Activated CD8-positive, alpha-beta memory T cell treated with anti-CD3 and anti-CD28 coated beads for 1 hour (primary cell): ENCODE data around the gene CPM.
"Not testable (repeated sequence)": the region's sequence is repeated elsewhere in the genome, so short reads cannot be mapped to it uniquely, and the experiment has no call there.

Source experiments
- DNase-seq, 2 donors: peaks; one replicate each; pipeline ENCODE4 v3.0.0-alpha.2; 2020; ENCODE audit warnings: low read depth in 1 of 2; ENCODE audit errors: extremely low read depth in 1 of 2

The CPM gene

DNA sequence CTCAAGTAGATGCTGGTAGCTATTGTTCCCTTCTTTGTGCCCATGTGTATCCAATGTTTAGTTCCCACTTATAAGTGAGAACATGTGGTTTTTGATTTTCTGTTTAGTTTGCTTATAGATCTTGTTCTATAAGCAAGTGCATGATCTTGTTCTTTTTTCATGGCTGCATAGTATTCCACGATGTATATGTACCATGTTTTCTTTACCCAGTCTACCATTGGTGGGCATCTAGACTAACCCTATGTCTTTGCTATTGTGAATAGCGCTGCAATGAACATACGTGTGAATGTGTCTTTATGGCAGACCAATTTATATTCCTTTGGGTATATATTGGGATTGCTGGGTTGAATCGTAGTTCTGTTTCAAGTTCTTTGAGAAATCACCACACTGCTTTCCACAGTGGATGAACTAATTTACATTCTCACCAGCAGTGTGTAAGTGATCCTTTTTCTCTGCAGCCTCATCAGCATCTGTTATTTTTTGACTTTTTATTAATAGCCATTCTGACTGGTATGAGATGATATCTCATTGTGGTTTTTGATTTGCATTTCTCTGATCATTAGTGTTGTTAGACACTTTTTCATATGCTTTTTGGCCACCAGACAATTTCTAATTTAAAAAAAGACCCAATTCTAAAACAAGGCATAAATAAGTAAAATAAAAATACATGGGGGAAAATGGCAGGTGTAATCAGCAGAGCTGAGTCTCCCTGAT is 50.6 kb downstream of the CPM start:
- no peak for DNase-seq

DNA sequence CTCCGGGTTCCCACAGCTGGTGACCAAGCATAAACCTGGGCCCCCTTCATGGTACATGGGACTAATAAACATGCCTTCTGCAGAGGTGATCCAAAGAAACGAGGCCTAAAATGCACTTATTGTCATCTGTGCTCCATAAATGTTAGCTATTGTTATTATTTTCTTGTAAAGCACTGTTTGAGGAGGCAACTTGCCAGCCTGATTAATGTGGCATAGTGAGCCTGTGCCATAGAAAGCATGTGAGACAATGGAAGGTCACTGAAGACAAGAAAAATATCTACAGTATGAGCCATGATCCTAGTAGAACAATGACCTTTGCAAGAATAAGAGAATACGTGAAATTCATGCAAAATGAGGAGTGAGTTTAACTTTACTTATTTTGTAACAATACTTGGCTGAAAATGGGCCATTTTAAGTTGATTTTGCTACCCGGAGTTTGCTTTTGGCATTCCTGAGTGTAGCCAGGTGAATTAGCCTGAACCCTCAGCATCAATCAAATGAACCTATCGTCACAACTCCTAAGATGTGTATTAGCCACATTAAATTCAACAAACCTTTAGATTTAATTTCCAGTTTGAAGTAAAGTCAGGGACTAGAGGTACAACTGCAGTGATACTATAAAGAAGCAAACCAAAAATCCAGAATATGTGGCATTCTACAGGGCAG is 52.2 kb downstream of the CPM start:
- no peak for DNase-seq

DNA sequence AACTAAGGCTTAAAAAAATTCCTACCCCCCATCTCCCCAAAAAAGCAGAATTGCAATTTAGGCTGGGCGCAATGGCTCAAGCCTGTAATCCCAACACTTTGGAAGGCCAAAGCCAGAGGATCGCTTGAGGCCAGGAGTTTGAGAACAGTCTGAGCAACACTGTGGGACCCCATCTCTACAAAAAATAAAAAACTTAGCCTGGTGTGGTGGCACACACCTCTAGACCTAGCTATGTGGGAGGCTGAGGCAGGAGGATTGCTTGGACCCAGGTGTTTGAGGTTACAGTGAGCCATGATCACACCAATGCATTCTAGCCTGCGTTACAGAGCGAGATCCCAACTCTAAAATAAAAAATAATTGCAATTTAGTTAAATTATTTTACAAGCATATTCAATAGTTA is 54.1 kb downstream of the CPM start:
- DNase-seq = no peak

DNA sequence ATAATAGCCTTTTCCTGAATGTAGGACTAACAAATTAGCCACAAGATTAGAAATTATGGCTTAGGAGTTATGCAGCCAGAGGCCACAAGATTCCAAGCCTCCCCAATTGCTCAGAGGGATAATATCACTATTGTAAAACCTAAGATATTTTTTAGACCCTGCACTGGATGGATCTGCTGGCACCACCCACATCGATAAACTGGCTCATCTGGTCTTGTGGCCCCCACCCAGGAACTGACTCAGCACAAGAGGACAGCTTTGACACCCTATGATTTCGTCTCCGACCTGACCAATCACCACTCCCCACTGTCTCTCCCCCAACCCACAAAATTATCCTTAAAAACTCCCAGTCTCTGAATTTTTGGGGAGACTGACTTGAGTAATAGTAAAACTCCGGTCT is 54.7 kb downstream of the CPM start:
- no peak for DNase-seq

DNA sequence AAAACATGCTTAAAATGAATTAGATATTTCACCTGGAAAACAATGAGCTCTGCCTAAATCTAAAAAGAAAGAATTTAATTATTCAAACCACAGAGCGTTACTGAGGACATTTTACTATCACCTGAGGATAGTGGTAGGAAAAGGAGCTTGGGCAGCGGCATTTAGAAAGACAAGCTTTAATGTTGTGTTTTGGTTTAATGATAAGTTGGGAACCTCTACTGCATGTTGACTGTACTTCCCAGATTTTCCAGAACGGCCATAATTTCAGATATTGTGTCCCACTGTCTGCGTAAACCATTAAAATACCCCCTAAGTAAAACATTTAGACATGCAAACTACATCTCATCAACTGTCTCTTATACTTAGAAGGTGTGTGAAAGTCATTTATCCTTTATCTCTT is 55.4 kb downstream of the CPM start:
- no peak for DNase-seq

DNA sequence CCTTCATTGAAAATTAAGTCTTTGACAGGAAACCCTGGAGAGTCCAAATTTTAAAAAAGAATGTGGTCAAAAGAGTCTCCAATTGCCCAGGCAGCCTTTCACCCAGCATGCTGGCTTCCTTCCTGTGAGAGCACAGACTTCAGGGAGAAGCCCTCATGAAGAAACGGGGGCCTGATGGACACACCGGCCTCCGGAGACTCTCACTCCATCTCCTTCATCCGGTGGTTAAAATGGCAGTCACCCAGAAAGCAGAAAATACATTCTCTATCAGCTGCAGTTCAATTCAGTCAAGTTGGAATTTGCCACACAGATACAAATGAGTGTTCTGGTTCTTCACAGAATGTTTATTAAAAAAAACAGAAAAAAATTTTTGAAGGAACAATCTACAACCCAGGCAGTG is 56.5 kb downstream of the CPM start:
- DNase-seq = no peak

DNA sequence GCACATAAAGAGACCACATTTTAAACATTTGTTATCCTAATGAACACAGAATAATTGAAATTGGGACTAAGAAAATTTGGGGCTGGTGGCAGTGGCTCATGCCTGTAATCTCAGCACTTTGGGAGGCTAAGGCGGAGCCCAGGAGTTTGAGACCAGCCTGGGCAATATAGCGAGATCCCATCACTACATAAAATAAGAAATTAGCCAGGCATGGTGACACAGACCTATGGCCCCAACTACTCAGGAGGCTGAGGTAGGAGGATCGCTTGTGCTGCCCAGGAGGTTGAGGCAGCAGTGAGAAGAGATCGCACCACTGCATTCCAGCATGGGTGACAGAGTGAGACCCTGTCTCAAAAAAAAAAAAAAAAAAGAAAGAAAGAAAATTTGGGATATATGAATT is 59.7 kb downstream of the CPM start:
- DNase-seq = no peak

DNA sequence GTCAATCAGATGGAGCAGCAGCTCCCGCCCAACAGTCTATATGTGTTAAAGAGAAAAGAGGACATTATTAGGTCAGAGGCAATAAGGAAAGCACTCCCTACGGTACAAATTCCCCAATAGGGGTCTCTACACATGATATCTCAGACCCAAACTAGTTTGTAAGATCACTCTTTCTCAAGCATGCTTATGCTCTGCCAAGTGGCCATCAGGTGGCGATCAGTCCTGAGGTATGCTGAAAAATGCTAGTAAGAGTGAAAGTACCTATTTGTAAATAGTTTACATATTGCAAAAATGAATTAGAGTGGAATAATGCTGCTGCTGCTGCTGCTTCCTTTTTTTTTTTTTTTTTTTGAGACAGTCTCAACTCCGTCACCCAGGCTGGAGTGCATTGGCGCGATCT is 61.0 kb downstream of the CPM start:
- no peak for DNase-seq

DNA sequence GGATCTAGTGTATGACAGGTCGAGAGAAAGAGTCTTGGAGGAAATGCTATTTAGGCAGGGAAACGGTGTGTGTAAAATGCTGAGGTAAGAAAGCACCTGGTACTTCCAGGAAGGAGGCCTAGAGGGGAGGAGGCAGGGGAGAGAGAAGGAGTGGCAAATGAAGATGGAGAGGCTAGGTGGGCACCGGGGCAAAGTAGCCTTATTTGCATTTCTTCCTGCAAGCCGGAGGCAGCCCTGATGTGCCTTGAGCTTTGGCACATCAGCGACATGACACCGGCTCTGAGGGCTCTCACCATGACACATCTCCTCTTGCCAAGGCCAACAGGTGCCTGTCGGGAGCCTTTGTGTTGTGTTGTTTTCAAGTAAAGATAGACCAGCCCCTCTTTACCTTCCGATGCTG is 61.6 kb downstream of the CPM start:
- DNase-seq = no peak

DNA sequence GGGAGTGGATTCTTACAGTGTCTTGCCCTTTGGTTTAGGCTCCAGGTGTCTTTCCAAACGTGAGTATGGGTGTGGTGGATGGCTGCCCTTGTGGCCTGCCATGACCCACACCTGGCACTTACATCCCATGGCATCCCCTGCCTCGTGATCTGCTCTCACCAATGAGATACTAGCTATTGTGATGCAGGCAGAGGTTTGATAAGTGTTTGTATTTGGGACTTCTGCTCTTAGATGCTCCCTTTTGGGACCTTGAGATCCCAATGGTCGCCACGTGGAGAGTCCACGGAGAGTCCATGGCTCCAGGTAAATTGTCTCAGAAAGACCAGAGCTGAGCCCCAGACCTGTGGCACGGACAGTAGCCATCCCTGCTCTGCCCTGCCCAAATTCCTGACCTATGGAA is 62.5 kb downstream of the CPM start:
- no peak for DNase-seq

DNA sequence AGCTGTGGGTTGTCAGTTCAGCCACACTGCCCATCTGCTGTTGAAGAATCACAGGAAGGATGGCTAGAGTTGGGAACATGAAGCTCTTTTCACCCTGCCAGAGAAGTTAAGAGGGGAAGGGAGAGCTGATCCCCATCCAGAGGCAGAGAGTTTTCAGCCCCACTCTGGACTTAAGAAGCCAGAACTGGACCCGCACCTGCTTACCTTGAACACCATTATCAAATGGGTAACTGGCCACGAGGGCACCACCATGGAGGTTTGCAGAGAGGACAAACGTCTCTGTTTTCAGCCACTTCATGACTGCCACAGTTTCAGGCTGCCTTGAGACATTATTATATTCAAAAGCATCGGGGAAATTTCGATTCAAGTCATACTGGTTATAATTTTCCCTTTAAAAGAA is 63.0 kb downstream of the CPM start:
- DNase-seq = no peak

DNA sequence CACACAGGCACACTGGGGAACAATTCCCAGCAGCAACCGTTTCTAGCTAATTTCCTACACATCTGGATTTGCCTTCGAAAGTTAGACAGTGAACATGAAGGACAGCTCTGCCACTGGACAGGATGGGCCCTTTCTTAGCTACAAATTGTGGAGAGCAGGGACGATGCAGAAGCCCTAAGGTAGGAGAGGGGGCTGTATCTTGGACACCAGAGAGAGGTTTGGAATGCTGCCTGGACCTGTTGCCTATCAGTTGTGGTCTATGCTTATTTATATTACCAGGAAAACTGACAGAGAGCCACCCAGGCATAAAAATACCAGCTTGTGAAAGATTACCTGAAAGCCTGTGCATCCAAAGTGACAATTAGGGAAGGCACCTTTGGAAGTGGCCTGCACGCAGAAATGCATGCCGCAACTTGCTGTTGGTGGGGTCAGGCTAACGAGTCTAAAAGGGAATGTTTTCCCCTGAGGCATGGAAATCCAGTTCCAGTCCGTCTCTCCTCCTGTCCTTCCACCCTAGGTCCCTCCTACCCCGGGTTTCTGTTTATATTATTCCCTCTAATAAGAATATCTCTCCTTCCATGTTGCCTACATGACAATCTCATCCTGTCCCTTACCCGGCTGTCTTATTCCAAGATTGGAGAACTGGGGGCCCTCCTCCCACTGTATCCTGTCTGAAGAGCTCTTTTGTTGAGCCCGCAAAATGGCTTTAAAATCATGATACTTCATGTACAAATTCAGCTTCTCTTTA is 64.8 kb downstream of the CPM start:
- no peak for DNase-seq

DNA sequence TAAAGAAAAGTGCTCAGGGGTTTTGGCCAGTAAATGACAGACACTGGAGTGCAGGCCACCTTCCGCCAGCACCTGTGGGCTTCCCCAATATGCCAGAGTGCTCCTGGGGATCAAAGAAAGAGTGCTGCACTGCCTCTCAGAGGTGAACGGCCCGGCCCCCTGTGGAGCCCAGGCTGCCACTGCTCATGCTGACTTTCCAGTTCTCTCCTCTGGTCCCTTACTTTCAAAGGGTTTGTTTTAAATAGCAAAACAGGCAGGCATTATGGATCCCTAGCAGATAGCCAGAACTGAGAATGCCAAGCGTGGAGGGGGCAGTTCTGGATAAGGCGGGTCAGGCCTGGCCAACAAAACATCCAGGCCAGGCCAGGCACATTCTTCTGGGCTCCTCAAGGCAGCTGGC is 65.4 kb downstream of the CPM start:
- DNase-seq = no peak

DNA sequence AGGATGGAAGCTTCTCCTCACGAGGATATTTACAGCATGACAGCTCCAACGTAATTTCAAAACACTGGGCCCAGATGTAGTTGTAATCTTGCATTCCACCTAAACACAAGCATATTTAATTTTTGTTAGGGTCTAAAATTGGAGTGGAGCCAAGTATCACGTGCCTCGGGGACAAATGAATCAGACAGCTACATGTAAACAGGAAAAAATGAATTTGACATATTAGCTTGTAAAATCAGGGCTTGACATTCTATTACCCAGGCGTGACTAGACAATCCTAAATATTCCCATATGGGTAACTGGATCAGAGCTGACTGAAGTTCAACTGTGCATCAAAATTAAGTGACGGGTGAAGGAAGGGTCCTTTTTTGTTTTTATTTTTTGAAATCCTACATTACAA is 66.0 kb downstream of the CPM start:
- no peak for DNase-seq

DNA sequence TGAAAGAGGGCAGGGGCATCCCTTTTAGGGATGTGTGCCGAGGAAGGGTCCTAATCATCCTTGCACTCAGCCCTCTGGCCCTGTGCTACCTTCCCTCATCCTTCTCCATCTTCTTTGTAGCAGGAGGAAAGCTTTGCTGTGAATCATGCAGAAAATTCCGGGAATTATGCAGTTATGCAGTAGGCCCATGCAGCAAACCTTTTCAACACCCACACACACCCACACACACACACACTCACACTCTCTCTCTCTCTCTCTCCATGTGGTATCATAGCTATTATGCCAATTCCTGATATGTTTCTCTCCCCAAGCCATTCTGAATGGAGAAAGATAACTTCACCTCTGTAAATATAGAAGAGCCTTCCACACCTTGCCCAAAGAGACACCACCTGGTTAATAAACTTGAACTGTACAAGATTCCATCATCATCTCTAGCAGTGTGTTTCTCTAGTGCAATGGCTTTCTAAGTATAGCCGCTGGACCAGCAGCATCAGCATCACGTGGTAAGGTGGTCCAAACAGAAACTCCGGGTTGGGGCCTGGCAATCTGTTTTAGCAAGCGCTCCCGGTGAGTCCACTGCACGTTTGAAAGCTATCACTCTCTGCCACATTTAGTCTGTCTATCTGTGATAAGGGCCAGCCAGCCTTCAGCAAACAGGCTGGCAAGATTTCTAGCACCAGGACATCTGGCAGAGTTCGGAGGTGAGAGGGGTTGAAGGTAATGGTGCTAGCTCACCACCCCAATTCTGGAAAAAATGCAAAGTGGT is 67.4 kb downstream of the CPM start:
- no peak for DNase-seq

DNA sequence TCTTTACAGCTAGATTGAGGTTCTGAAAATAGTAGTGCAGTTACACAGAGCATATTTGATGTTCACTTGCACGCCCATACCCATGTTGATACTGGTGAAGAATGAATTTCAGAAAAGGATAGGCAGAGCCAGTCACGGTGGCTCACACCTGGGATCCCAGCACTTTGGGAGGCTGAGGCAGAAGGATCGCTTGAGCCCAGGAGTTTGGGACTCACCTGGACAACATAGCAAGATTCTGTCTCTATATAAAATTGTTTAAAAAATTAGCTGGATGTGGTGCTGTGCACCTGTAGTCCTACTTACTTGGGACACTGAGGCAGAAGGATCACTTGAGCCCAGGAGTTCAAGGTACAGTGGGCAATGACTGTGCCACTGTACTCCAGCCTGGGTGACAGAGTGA is 68.4 kb downstream of the CPM start:
- no peak for DNase-seq

DNA sequence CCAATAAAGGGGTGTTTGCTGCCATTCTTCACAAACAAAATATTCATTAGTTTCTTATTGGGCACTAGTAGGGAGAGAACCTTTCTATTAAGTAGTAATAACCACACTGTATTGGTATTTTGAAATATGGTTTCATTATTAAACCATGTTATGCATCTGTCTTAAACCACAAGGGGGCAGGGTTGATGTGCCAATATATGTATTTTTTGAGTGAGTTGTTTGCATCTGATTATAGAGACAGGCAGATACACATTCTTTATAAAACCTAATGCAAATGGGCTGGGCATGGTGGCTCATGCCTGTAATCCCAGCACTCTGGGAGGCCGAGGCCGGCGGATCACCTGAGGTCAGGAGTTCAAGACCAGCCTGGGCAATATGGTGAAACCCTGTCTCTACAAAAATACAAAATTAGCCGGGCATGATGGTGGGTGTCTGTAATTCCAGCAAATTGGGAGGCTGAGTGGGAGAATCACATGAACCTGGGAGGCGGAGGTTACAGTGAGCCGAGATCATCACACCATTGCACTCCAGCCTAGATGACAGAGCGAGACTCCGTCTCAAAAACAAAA is 69.0 kb downstream of the CPM start:
- DNase-seq = not testable (repeated sequence)

DNA sequence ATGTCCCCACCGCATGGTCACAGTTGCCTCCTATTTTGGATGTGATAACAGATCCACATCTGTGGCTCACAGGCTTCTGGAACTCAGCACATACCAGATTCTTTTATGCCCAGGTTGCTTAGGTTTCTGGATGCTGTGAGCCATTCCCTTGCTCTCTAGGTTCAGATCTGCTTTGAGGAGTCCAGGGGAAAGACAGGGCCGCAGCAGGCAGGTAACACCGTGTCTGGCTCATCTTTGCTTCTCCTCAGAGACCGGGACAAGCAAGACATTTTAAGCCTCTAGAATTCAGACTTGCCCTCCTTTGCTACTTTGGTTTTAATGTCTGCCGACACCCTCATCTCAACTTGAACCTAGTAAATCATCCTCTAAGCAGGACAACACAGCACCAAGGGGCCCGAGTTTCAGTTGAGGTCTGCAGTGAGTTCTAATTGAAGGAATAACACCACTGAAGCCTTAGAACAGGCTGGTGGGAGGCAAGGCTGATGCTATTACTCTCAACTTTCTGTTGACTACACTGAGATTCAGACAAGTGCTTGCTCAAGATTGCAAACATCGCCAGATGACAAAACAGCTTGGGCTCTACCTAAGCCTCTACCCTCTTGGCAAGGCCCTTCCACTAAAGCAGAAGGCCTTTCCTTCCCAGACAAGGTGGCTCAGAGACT is 69.7 kb downstream of the CPM start:
- DNase-seq = no peak

DNA sequence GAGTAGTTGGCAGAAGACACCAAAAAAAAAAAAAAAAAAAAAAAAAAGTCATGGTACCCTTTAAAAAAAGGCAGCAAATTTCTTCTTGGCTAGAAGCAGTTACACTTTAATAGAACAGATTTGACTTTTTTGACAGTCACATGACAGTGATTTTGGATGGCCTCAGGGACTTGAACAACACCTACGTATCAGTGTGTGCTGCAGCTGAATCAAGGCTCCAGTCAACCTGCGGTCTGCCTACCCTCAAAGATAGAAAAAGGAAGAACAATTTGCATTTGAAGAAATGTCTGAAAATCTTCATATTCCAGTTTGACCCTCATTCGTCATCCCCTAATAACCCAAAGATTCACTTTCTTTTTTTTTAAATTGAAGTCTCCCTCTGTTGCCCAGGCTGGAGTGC is 71.1 kb downstream of the CPM start:
- no peak for DNase-seq

DNA sequence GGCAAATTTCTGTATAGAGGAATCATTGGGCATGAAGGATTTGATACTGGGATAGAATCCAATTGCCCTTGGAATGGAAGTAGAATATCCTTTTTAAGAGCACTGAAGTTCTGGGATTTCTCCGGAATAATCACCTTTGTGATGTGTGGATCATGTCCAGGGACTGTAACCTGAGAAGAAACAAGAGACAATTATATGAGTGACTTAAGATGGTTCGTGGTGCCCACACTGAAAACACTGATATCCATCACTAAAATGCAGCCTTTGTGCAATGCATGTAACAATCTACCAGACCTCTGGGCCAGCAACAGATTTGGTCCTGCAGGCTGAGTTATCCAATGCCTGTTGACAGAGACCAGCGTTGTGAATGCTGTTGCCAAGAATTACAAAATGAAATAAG is 76.5 kb downstream of the CPM start:
- DNase-seq = no peak

DNA sequence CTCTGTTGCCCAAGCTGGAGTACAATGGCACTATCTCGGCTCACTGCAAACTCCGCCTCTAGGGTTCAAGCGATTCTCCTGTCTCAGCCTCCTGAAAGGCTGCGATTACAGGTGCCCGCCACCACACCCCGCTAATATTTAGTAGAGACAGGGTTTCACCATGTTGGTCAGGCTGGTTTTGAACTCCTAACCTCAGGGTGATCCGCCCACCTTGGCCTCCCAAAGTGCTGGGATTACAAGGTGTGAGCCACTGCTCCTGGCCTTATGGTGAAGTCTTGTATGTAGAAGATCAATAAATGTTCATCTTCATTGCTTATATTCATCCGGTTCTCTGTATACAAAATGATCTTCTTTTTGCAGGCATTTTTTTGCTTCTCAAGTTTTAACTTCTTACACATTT is 77.2 kb downstream of the CPM start:
- no peak for DNase-seq
